Measurements from ENCODE around the gene NOP53. TPM values are rescaled to one million over a fixed set of nuclear protein-coding genes. Genes with fewer than 3 reads are reported as not detected.

Gene NOP53
- total and polyA plus RNA-seq, 9 of the 15 experiments (the other 6 are each of a cell fraction or from before 2014, with no cell fraction given): 6.5 to 274 (median 145) TPM

DNA sequence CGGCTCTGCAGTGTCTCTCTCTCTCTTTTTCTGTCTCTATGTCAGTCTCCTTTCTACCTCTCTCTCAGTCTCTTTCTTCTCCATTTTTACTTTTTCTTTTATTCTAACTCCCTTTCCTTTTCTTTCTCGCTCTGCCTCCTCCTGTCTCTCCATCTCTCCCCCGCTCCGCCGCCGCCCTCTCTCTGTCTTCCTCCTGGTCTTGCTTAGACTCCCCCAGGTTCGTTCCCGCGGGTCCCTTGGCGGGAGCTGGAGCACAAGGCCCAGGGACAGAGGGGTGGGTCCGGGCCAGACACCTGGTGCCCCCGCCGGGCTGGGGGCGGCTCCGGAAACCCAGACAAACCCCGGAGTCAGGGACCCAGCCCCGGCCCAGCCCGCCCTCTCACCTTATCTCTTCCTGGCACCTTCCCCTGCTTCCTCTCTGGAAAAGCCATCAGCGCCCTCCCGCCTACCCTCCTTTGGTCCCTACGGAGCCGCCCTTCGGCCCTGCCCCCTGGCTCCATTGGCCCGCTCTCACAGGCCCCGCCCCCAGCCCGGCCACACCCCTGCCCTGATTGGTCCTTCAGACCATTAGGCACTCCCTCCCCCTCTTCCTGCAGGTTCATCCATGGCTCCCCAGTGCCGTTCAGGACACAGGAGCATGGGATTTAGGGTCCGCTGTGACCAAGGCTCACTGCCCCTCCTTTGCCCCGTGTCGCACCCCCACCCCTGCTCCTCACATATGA lies 15.4 kb upstream of the NOP53 start (continued):
- TF ChIP-seq, protein P1, sequence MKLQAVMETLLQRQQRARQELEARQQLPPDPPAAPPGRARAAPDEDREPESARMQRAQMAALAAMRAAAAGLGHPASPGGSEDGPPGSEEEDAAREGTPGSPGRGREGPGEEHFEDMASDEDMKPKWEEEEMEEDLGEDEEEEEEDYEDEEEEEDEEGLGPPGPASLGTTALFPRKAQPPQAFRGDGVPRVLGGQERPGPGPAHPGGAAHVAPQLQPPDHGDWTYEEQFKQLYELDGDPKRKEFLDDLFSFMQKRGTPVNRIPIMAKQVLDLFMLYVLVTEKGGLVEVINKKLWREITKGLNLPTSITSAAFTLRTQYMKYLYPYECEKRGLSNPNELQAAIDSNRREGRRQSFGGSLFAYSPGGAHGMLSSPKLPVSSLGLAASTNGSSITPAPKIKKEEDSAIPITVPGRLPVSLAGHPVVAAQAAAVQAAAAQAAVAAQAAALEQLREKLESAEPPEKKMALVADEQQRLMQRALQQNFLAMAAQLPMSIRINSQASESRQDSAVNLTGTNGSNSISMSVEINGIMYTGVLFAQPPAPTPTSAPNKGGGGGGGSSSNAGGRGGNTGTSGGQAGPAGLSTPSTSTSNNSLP (IDR thresholded peaks at IDR 0.05; ENCODE audit: borderline replicate concordance, low read depth, low read length): no peak
- TF ChIP-seq FOSL1 (tag; conservative IDR thresholded peaks at IDR 0.05): peak; percentile 63; the same call in 1 of the 2 replicates
- no peak for TF ChIP-seq GTF2E2 (tag; IDR thresholded peaks at IDR 0.05)
- no peak for TF ChIP-seq PURB (CRISPR knock-in tag; IDR thresholded peaks at IDR 0.05; ENCODE audit: low read depth)
- no peak for TF ChIP-seq STAG1 (CRISPR knock-in tag; IDR thresholded peaks at IDR 0.05; ENCODE audit: borderline replicate concordance)
- TF ChIP-seq KDM1A (IDR thresholded peaks at IDR 0.05): peak; percentile 69 to 89
- TF ChIP-seq ZNF217 (CRISPR knock-in tag; IDR thresholded peaks at IDR 0.05): no peak
- TF ChIP-seq BRD9 (IDR thresholded peaks at IDR 0.05; ENCODE audit: low read depth, partially characterized antibody): no peak
- TF ChIP-seq, protein P2, sequence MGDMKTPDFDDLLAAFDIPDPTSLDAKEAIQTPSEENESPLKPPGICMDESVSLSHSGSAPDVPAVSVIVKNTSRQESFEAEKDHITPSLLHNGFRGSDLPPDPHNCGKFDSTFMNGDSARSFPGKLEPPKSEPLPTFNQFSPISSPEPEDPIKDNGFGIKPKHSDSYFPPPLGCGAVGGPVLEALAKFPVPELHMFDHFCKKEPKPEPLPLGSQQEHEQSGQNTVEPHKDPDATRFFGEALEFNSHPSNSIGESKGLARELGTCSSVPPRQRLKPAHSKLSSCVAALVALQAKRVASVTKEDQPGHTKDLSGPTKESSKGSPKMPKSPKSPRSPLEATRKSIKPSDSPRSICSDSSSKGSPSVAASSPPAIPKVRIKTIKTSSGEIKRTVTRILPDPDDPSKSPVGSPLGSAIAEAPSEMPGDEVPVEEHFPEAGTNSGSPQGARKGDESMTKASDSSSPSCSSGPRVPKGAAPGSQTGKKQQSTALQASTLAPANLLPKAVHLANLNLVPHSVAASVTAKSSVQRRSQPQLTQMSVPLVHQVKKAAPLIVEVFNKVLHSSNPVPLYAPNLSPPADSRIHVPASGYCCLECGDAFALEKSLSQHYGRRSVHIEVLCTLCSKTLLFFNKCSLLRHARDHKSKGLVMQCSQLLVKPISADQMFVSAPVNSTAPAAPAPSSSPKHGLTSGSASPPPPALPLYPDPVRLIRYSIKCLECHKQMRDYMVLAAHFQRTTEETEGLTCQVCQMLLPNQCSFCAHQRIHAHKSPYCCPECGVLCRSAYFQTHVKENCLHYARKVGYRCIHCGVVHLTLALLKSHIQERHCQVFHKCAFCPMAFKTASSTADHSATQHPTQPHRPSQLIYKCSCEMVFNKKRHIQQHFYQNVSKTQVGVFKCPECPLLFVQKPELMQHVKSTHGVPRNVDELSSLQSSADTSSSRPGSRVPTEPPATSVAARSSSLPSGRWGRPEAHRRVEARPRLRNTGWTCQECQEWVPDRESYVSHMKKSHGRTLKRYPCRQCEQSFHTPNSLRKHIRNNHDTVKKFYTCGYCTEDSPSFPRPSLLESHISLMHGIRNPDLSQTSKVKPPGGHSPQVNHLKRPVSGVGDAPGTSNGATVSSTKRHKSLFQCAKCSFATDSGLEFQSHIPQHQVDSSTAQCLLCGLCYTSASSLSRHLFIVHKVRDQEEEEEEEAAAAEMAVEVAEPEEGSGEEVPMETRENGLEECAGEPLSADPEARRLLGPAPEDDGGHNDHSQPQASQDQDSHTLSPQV (IDR thresholded peaks at IDR 0.05): peak; percentile 84; the same call in 1 of the 2 replicates
- TF ChIP-seq NCOR1 (IDR thresholded peaks at IDR 0.05): peak; percentile 83
- no peak for TF ChIP-seq NCOA1 (IDR thresholded peaks at IDR 0.05; ENCODE audit: low read depth)
- 0 out of 3 replicates have a peak, but pooled peaks of 1 of the 2 experiments have one; percentile 32 for TF ChIP-seq CBX3 (IDR thresholded peaks at IDR 0.05; ENCODE audit: borderline replicate concordance in 1 of 2, low read length in 2 of 2)
- TF ChIP-seq POLR2AphosphoS5 (IDR thresholded peaks at IDR 0.05; ENCODE audit: control insufficient read depth, insufficient read depth, low read depth, low read length): 0 out of 2 replicates have a peak, but pooled peaks have one; percentile 13
- peak; percentile 63 to 73; a peak in 2 of 4 replicates for TF ChIP-seq SIN3A (IDR thresholded peaks at IDR 0.05; ENCODE audit: borderline replicate concordance in 2 of 2, control insufficient read depth in 1 of 2, low read depth in 2 of 2, low read length in 2 of 2)
- TF ChIP-seq SMAD4 (CRISPR knock-in tag; conservative IDR thresholded peaks at IDR 0.05): peak; percentile 88; the same call in 1 of the 2 replicates
- TF ChIP-seq FOXM1 (IDR thresholded peaks at IDR 0.05; ENCODE audit: low read depth): 0 out of 2 replicates have a peak, but pooled peaks have one; percentile 23
- no peak for TF ChIP-seq FOXM1 (CRISPR knock-in tag; IDR thresholded peaks at IDR 0.05; ENCODE audit: low read depth)
- peak; percentile 28; the same call in 1 of the 2 replicates for TF ChIP-seq DMBX1 (CRISPR knock-in tag; IDR thresholded peaks at IDR 0.05; ENCODE audit: borderline replicate concordance)
- peak; percentile 48; the same call in 1 of the 2 replicates for TF ChIP-seq RB1 (IDR thresholded peaks at IDR 0.05; ENCODE audit: low read depth)
- 0 out of 2 replicates have a peak, but pooled peaks have one; percentile 26 for TF ChIP-seq ATF7 (IDR thresholded peaks at IDR 0.05)
- no peak for TF ChIP-seq HCFC1 (IDR thresholded peaks at IDR 0.05; ENCODE audit: low read depth, low read length)
- peak; percentile 88 for TF ChIP-seq PTBP1 (IDR thresholded peaks at IDR 0.05; ENCODE audit: low read depth, low read length)
- TF ChIP-seq ZC3H4 (CRISPR knock-in tag; IDR thresholded peaks at IDR 0.05; ENCODE audit: borderline replicate concordance): no peak
